Prostate gland (tissue), 2 donors: Measurements from ENCODE around the gene TAX1BP3. TPM values are rescaled to one million over a fixed set of nuclear protein-coding genes. Genes with fewer than 3 reads are reported as not detected.
A peak's percentile ranks its signal among the peaks of the same experiment; 100 is the strongest.

Experiments
- DNase-seq: peaks from one replicate; pipeline ENCODE4 v3.0.0-alpha.2; 2019; ENCODE audit warnings: low spot score
- H3K27ac ChIP-seq, 2 donors: fragments of 200-600 bp; sonication (generic); 2 replicates each; pipeline ENCODE4 v1.5.1; 2017 to 2019
- H3K27me3 ChIP-seq: fragments of 200-600 bp; sonication (generic); replicated peaks from 2 replicates; pipeline ENCODE4 v1.5.1; 2019; ENCODE audit not compliant: insufficient read depth
- H3K36me3 ChIP-seq, 2 donors: fragments of 200-600 bp; sonication (generic); 1 replicate in 1 of 2; 2 replicates in 1 of 2; pipeline versions ENCODE4 v1.5.1 to v1.8.1; 2017 to 2019
- H3K4me1 ChIP-seq: fragments of 200-600 bp; sonication (generic); replicated peaks from 2 replicates; pipeline ENCODE4 v1.5.1; 2019
- H3K4me3 ChIP-seq, 2 donors: fragments of 200-600 bp; sonication (generic); 2 replicates each; pipeline ENCODE4 v1.5.1; 2017 to 2019
- H3K9me3 ChIP-seq: fragments of 200-600 bp; sonication (generic); 2 replicates; pipeline ENCODE4 v1.5.1; 2017
- CTCF ChIP-seq, 4 experiments: fragments of 200-600 bp in 2 of 4; fragments of 450-650 bp in 2 of 4; sonication (generic) in 2 of 4; IDR thresholded peaks; 1 replicate in 3 of 4; 2 replicates in 1 of 4; pipeline ENCODE4 v1.5.1; 2016 to 2019; ENCODE audit warnings: antibody characterized with exemption in 4 of 4, mild to moderate bottlenecking in 2 of 4, moderate library complexity in 2 of 4
- POLR2A ChIP-seq: fragments of 450-650 bp; IDR thresholded peaks from one replicate; pipeline ENCODE4 v1.6.1; 2016; ENCODE audit warnings: antibody characterized with exemption, mild to moderate bottlenecking
- POLR2AphosphoS5 ChIP-seq: sonication (generic); formaldehyde crosslinking; IDR thresholded peaks from one replicate; pipeline ENCODE4 v1.6.1; 2017; ENCODE audit warnings: antibody characterized with exemption
- WGBS: methylation state at CpG from one replicate; pipeline ENCODE4 v1.1.5; 2018; 5-methylcytosine and 5-hydroxymethylcytosine counted together
- intact Hi-C: fragments of 100-400 bp; cut with DNase I; formaldehyde crosslinking; loops from one replicate; pipeline ENCODE4 v1.14.2; 2022
- total RNA-seq, 2 donors: library from RNA; depleted of rRNA; stranded (reverse); fragments of >200 nt; gene quantifications; one replicate each; pipeline ENCODE4 v1.1.0, GENCODE V29; 2016

TAX1BP3 gene
- total RNA-seq, 2 donors from 2014 or later = 171 to 270 TPM

DNA sequence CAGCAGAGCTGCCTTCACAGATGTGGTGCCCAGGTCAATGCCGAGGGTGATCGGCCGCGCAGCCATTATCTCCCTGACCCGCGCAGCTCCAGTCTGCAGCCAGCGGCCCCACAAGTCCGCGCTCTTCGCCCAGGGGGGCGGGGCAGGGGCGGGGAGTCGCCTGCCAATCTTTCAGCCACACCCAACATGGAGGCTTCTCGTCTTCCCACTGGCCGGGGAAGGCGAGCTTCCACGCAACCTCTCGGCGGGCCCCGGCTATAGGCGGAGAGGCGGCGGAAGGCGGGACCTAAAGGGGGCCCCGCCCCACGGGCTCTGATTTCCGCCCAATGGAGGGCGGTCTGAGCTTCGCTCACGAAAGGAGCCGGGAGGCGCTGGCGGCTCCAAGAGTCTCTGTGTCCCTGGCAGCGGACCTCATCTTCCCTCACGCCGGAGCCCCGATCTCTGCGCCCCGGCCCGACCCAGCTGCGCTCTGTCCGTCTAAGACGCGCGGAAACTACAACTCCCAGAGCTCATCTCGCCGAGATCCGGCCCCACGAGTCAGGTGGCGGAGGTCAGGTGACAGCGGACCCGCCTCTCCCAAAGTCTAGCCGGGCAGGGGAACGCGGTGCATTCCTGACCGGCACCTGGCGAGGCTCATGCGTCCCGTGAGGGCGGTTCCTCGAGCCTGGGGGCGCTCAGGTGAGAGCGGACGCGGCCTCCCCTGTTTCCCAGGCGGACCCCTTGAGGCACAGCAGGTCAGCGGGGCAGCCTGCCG is 32.0 kb downstream of the TAX1BP3 start, which contains the start of the genes CTNS and SHPK:
CTNS (plus strand) TSS at position 607 of the 754 bp plus-strand sequence. CDS start 3,447 bp downstream, outside the sequence.
SHPK (minus strand) TSS at position 97 of the 754 bp plus-strand sequence; CDS start at position 66, 31 bp downstream.
- Histone ChIP-seq H3K4me1 (no peaks in the 10 kb centered on the region), H3K27me3 (no peaks in the 10 kb centered on the region), H3K9me3 (no peaks in the 10 kb centered on the region), H3K27ac (peak within 1 kb of the TSS; percentile 96 to 99), H3K36me3 (no peaks in the 10 kb centered on the region), H3K4me3 (peak within 1 kb of the TSS; percentile 97 to 98)
- under 1% methylated on average over 54 of the region's 68 CpGs for WGBS
- DNase-seq = peak; percentile 97
- intact Hi-C loops = loop anchor here (1.0 kb wide), 1 partner anchor 32 kb away; the partner anchor contains the start of genes EMC6 and TAX1BP3
- TF ChIP-seq POLR2AphosphoS5 = peak; percentile 84
- TF ChIP-seq POLR2A = peak; percentile 91
- TF ChIP-seq CTCF (IDR thresholded peaks at IDR 0.05) = no peak

DNA sequence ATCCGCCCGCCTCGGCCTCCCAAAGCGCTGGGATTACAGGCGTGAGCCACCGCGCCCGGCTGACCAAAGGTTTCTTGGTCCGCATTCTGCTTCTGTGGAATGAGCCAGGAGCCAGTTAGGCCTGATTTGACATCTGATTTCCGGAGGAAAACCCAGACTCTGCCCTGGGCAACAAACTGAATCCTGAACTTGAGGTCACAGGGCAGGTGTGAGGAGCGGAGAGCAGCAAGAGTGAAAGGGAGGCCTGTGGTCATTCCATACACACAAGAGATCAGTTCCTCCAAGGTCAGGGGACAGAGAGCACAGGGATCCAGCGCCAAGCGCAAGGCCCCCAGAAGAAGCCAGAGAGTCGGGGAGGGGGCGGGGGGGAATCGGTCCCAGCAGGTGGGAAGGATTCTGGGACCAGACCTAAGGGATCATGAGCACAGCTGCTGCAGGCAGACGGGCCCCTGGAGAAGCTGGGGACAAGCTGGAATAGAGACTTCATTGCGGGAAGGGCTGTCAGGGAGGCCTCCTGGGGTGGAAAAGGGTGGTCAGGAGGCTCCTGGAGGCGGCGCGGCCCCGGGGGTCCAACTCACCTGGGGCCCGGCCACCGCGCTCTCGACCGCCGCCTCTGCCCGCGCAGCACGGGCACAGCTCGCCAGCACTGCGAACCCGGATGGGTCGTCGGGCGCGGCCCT is 32.8 kb downstream of the TAX1BP3 start:
- intact Hi-C loops = loop anchor here (1.0 kb wide), 1 partner anchor 33 kb away; the partner anchor contains the start of genes EMC6 and TAX1BP3
- Histone ChIP-seq H3K36me3 (no peaks in the 10 kb centered on the region), H3K9me3 (no peaks in the 10 kb centered on the region), H3K27ac (peak overlapping the region; percentile 96 to 99), H3K27me3 (no peaks in the 10 kb centered on the region), H3K4me3 (peak overlapping the region; percentile 97 to 98), H3K4me1 (no peaks in the 10 kb centered on the region)
- no peak for DNase-seq
- 21% methylated on average over 38 of the region's 38 CpGs for WGBS
- TF ChIP-seq POLR2AphosphoS5 (no peak), POLR2A (no peak), CTCF (IDR thresholded peaks at IDR 0.05) (no peak)

GRCh38 chr17:3632287-3632686 is 36.1 kb downstream of the TAX1BP3 start:
- Histone ChIP-seq H3K4me1 (no peaks in the 10 kb centered on the region), H3K27ac (no peak overlapping the region), H3K9me3 (no peaks in the 10 kb centered on the region), H3K27me3 (no peaks in the 10 kb centered on the region), H3K36me3 (no peaks in the 10 kb centered on the region), H3K4me3 (no peak overlapping the region)
- WGBS = 96% methylated on average over 7 of the region's 7 CpGs
- no peak for TF ChIP-seq POLR2AphosphoS5
- TF ChIP-seq POLR2A = no peak
- TF ChIP-seq CTCF (IDR thresholded peaks at IDR 0.05) = no peak
- intact Hi-C loops = no loop called here
- DNase-seq = no peak

DNA sequence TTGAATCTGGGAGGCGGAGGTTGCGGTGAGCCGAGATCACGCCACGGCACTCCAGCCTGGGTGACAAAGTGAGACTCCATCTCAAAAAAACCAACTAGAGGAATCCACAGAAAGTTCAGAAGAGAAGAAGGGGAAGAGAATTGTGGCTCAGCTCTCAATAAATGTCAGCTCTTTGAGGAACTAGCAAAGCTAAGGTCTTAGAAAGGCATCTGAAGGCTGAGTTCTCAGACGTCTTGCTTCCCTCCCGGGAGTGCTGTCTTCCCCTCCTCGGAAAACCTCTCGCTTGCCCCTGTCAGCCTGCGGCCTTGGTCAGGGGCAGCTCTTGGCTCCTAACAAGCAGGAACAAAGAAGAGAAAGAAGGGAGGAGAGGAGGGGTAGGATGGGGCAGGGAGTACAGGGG is 37.6 kb downstream of the TAX1BP3 start:
- H3K27me3 ChIP-seq = no peaks in the 10 kb centered on the region
- TF ChIP-seq CTCF (IDR thresholded peaks at IDR 0.05) (no peak), POLR2A (no peak), POLR2AphosphoS5 (no peak)

More for the DNA sequence above, 37.6 kb downstream of the TAX1BP3 start:
- no peaks in the 10 kb centered on the region for H3K36me3 ChIP-seq
- no peaks in the 10 kb centered on the region for H3K9me3 ChIP-seq
- no peak overlapping the region for H3K27ac ChIP-seq
- no peak for DNase-seq
- intact Hi-C loops = no loop called here
- WGBS = 89% methylated on average over 10 of the region's 10 CpGs
- no peaks in the 10 kb centered on the region for H3K4me1 ChIP-seq
- no peak overlapping the region for H3K4me3 ChIP-seq
